Retinal pigment epithelial cell (primary cell): ENCODE measurements around the gene MUC6.

ENCODE experiments used
- DNase-seq: peaks from one replicate; pipeline ENCODE4 v3.0.0-alpha.2; 2010; ENCODE audit warnings: low read depth
- H3K4me3 ChIP-seq: 2 replicates; pipeline ENCODE4 v1.5.1; 2011; ENCODE audit warnings: mild to moderate bottlenecking, low read length, control low read depth, moderate library complexity
- CTCF ChIP-seq: conservative IDR thresholded peaks from 2 replicates; pipeline ENCODE4 v1.5.1; 2011; ENCODE audit warnings: low read depth, low read length, control low read depth, inconsistent platforms

MUC6 gene

GRCh38 chr11:986952-987305, 49.6 kb downstream of the MUC6 start:
- no peak for DNase-seq
- TF ChIP-seq CTCF = no peak
- H3K4me3 ChIP-seq = no peak overlapping the region

GRCh38 chr11:986270-986951, 50.1 kb downstream of the MUC6 start:
- no peak overlapping the region for H3K4me3 ChIP-seq
- TF ChIP-seq CTCF = no peak
- DNase-seq = no peak

- TF ChIP-seq CTCF = no peak
- DNase-seq = no peak
- no peak overlapping the region for H3K4me3 ChIP-seq
Observed at GRCh38 chr11:985848-986247, 50.7 kb downstream of the MUC6 start.

GRCh38 chr11:985406-985805, 51.1 kb downstream of the MUC6 start:
- no peak for DNase-seq
- no peak overlapping the region for H3K4me3 ChIP-seq
- TF ChIP-seq CTCF = no peak

GRCh38 chr11:984546-984945, 52.0 kb downstream of the MUC6 start:
- TF ChIP-seq CTCF = no peak
- DNase-seq = no peak
- no peak overlapping the region for H3K4me3 ChIP-seq

GRCh38 chr11:981764-982163, 54.8 kb downstream of the MUC6 start:
- TF ChIP-seq CTCF = no peak
- H3K4me3 ChIP-seq = no peak overlapping the region
- DNase-seq = no peak
